ENCODE measurements around the gene GPC5. TPM values are rescaled to one million over a fixed set of nuclear protein-coding genes. Genes with fewer than 3 reads are reported as not detected.

GPC5 gene
- total RNA-seq, 1 experiment from 2014 or later = 0.15 TPM

- Histone ChIP-seq H3K23me2 (ENCODE audit: insufficient read length, low read depth, low read length, poor library complexity, severe bottlenecking) (no peaks in the 10 kb centered on the region), H4K20me1 (ENCODE audit: control insufficient read depth, insufficient read depth, insufficient read length) (no peaks in the 10 kb centered on the region), H3K18ac (ENCODE audit: insufficient read length, low read depth, low read length) (no peak overlapping the region), H3K56ac (ENCODE audit: insufficient read length, low read depth, low read length) (no peak overlapping the region), H2BK5ac (ENCODE audit: insufficient read length, low read length) (no peak overlapping the region), H3K9me3 (ENCODE audit: control insufficient read depth, low read depth, low read length) (no peaks in the 10 kb centered on the region), H3K4me1 (ENCODE audit: insufficient read depth, low read length) (peaks cover 5% of the 10 kb centered on the region; the same call in 1 of the 2 replicates), H2BK12ac (ENCODE audit: insufficient read length, low read depth, low read length) (no peak overlapping the region), H3K9ac (ENCODE audit: extremely low read depth, insufficient read length, low read length) (no peak overlapping the region), H2AK5ac (ENCODE audit: insufficient read length, low read length) (no peak overlapping the region), H3K4ac (ENCODE audit: low read depth, low read length) (no peak overlapping the region), H3K27ac (ENCODE audit: insufficient read length, low read depth, low read length) (no peak overlapping the region), H3K4me2 (ENCODE audit: insufficient read depth, insufficient read length, low read length) (no peak overlapping the region), H4K5ac (ENCODE audit: insufficient read length, low read depth, low read length) (no peak overlapping the region), H4K8ac (replicated peaks; ENCODE audit: insufficient read length, low read depth, low read length) (no peak overlapping the region), H2BK20ac (ENCODE audit: low read depth, low read length, poor library complexity, severe bottlenecking) (no peak overlapping the region), H3K14ac (ENCODE audit: insufficient read depth, low read length) (no peak overlapping the region), H2BK15ac (ENCODE audit: low read depth, low read length) (no peak overlapping the region), H3K23ac (ENCODE audit: insufficient read length, low read depth, low read length) (no peak overlapping the region), H3K27me3 (ENCODE audit: insufficient read depth, low read length) (no peaks in the 10 kb centered on the region), H2AFZ (ENCODE audit: low read length) (no peak overlapping the region), H3K79me1 (ENCODE audit: insufficient read depth, low read depth, low read length, poor library complexity, severe bottlenecking) (no peaks in the 10 kb centered on the region), H4K91ac (ENCODE audit: insufficient read length, low read depth, low read length) (no peak overlapping the region), H2BK120ac (ENCODE audit: low read depth, low read length, poor library complexity, severe bottlenecking) (no peak overlapping the region), H3K79me2 (ENCODE audit: insufficient read depth, low read length) (no peaks in the 10 kb centered on the region), H3T11ph (ENCODE audit: low read length) (no peak overlapping the region)
- Mint-ChIP-seq H3K4me3 (no peak overlapping the region), H3K4me1 (peaks cover 15 to 31% of the 10 kb centered on the region in 2 experiments; a peak in 3 of 4 replicates), H3K27me3 (ENCODE audit: low read depth) (no peaks in the 10 kb centered on the region), H3K9me3 (no peaks in the 10 kb centered on the region), H3K36me3 (ENCODE audit: insufficient read depth in 1 of 3, low read depth in 3 of 3) (no peaks in the 10 kb centered on the region), H3K27ac (no peak overlapping the region)
- no peak for DNase-seq
- WGBS (ENCODE audit: extremely low coverage, insufficient read length, low lambda C conversion rate) = no CpG with 5 or more reads among the region's 4 CpGs
- no peak for TF ChIP-seq CTCF (conservative IDR thresholded peaks at IDR 0.05)
Observed at GRCh38 chr13:91813253-91813652, 414.8 kb downstream of the GPC5 start.

All from H9 (cell line).